Muscle layer of colon (tissue), 2 donors: ENCODE measurements around the gene JPT2.
"Not testable (repeated sequence)": the region's sequence is repeated elsewhere in the genome, so short reads cannot be mapped to it uniquely, and the experiment has no call there.

ENCODE experiments used
- H3K27ac ChIP-seq: one replicate; pipeline ENCODE4 v1.7.0; 2013; ENCODE audit warnings: low read depth, mild to moderate bottlenecking, low read length, moderate library complexity
- H3K27me3 ChIP-seq, 2 donors: one replicate each; pipeline ENCODE4 v1.7.0; 2013; ENCODE audit warnings: low read length in 2 of 2, mild to moderate bottlenecking in 2 of 2; ENCODE audit not compliant: insufficient read depth in 2 of 2, control insufficient read depth in 1 of 2
- H3K36me3 ChIP-seq: one replicate; pipeline ENCODE4 v1.7.0; 2013; ENCODE audit warnings: mild to moderate bottlenecking, low read length; ENCODE audit not compliant: insufficient read depth
- H3K4me1 ChIP-seq: one replicate; pipeline ENCODE4 v1.7.0; 2013; ENCODE audit warnings: mild to moderate bottlenecking, low read length; ENCODE audit not compliant: insufficient read depth
- H3K4me3 ChIP-seq, 2 donors: one replicate each; pipeline ENCODE4 v1.7.0; 2013; ENCODE audit warnings: low read length in 2 of 2, low read depth in 1 of 2, mild to moderate bottlenecking in 1 of 2, moderate library complexity in 1 of 2
- H3K9ac ChIP-seq: one replicate; pipeline ENCODE4 v1.7.0; 2013; ENCODE audit warnings: low read length
- H3K9me3 ChIP-seq: one replicate; pipeline ENCODE4 v1.7.0; 2013; ENCODE audit warnings: mild to moderate bottlenecking, low read length
- donor health status: abdominal sarcoma.
- donor health status: Adenocarcinoma of cecum.

The JPT2 gene

DNA sequence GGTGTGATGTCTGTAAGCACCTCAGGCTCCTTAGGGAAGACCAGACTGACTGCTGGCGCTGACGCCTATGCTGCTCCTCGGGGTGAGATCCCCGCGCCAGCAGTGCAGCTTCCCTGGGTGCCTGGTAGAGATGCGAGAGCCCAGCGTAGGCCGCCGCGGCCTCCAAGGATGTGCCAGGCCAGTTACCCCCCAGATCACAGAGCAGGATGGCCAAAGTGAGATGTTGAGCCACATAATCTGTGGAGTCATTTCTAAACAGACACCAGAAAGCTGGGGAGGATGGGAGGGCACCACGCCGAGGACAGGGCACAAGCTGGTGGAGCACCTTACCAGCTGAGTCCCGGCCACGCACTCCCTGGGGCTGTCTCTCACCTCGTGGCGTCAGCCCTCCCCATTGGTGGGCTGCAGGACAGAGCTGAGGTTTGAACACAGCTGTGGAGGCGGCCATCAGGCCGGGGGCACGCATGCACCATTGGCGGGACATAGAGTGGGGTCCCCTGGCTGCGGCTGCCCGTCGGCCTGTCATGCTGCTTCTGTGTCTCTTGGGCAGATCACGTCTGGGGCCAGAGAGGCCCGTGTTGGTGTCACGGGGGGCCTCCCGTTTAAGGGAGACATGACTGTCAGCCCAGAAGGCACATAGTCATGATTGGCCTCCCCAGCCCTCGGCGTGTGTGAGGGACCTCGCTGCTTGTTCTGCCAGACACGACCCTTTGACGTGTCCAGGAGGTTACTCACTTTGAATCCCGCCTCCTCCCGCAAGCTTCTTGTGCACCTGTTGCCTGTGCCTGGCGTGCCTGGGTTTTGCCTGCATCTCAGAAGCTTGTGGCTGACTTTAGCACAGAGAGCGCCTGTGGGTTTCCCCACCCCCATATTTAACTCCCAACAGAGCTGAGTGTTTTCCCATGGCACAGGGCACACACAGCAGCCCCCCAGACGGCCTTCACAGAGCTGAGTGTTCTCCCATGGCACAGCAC, 49.9 kb downstream of the JPT2 start:
- no peak overlapping the region for H3K9ac ChIP-seq
- no peaks in the 10 kb centered on the region for H3K27me3 ChIP-seq
- no peak overlapping the region for H3K4me3 ChIP-seq
- H3K36me3 ChIP-seq: peaks cover 60% of the 10 kb centered on the region
- peaks cover 5% of the 10 kb centered on the region for H3K4me1 ChIP-seq
- H3K9me3 ChIP-seq: no peaks in the 10 kb centered on the region
- no peak overlapping the region for H3K27ac ChIP-seq

DNA sequence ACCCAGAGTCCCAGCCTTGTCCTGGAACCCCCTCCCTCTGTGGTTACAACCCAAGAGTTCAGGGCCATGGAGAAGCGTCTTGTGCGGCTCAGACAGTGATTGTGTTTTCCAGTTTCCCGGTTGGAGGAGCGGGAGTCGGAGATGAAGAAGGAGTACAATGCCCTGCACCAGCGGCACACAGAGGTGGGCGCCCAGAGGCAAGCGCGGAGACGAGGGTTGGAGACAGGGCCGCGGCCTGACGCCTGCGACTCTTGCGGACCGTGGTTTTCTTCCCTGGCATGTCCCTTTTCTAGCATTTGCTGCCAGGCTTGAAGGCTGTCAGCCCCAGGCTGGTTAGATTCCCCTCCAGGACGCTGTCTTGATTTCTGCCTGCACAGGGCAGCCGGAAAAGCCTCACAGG, 50.9 kb downstream of the JPT2 start:
- H3K4me3 ChIP-seq: no peak overlapping the region
- H3K9ac ChIP-seq: no peak overlapping the region
- H3K36me3 ChIP-seq: peaks cover 71% of the 10 kb centered on the region
- no peaks in the 10 kb centered on the region for H3K9me3 ChIP-seq
- no peaks in the 10 kb centered on the region for H3K4me1 ChIP-seq
- no peaks in the 10 kb centered on the region for H3K27me3 ChIP-seq
- H3K27ac ChIP-seq: no peak overlapping the region

GRCh38 chr16:1729445-1729844, 51.4 kb downstream of the JPT2 start:
- Histone ChIP-seq H3K27me3 (no peaks in the 10 kb centered on the region), H3K9ac (no peak overlapping the region), H3K27ac (no peak overlapping the region), H3K4me3 (no peak overlapping the region), H3K36me3 (peaks cover 72% of the 10 kb centered on the region), H3K9me3 (no peaks in the 10 kb centered on the region), H3K4me1 (no peaks in the 10 kb centered on the region)

DNA sequence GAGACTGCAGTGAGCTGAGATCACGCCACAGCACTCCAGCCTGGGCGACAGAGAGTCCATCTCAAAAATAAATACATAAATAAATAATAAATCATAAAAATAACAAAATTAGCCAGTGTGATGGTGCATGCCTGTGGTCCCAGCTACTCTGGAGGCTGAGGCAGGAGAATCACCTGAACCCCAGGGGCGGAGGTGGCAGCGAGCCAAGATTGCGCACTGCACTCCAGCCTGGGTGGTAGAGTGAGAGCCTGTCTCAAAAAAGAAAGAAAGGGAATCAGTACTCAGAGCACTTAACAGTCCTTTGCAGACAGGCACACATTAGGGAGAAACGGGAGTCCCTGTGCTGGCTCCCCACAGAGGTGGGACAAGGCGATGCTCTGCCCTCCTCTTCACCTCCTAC, 53.0 kb downstream of the JPT2 start:
- no peaks in the 10 kb centered on the region for H3K27me3 ChIP-seq
- no peak overlapping the region for H3K4me3 ChIP-seq
- H3K36me3 ChIP-seq: peaks cover 72% of the 10 kb centered on the region
- no peaks in the 10 kb centered on the region for H3K9me3 ChIP-seq
- H3K9ac ChIP-seq: no peak overlapping the region
- H3K27ac ChIP-seq: no peak overlapping the region
- no peaks in the 10 kb centered on the region for H3K4me1 ChIP-seq

DNA sequence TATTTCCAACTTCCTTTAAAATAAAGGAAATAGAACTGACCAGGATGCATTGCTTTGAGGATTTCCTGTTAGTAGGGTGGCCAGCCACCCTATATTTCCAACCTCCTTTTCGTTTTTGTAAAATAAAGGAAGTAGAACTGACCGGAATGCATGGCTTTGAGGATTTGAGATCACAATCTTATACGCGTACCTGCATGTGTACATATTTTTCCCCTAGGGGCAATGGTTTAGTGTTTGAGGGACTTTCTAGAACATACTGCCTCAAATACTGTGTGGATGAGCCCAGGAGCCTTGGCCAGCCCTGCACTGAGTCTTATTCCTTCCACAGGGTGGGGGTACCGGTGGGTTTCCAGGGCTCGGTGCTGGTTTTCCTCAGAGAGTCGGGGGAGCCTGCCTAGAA, 53.5 kb downstream of the JPT2 start:
- no peaks in the 10 kb centered on the region for H3K9me3 ChIP-seq
- no peak overlapping the region for H3K4me3 ChIP-seq
- peaks cover 66% of the 10 kb centered on the region for H3K36me3 ChIP-seq
- H3K27ac ChIP-seq: no peak overlapping the region
- H3K27me3 ChIP-seq: no peaks in the 10 kb centered on the region
- no peaks in the 10 kb centered on the region for H3K4me1 ChIP-seq
- no peak overlapping the region for H3K9ac ChIP-seq

DNA sequence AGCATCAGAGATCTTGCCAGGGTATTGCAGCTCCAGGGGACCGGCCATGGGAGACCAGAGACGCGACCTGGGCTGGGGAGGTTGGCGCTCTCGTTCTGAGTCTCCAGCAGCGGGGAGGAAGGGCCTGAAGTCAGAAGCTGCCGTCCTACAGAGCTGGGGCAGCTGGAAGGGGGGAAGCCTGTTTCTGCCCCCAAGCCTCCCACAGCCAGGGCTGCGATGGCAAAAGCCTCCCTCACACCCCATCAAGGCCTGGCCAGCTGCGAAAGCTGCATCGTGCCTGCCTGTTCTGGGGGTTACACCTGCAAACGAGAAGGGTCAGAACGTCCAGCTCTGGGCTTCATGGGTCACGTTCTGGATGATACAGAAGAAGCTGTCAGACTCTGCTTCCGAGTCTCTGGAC, 54.0 kb downstream of the JPT2 start:
- no peaks in the 10 kb centered on the region for H3K27me3 ChIP-seq
- no peak overlapping the region for H3K27ac ChIP-seq
- no peak overlapping the region for H3K9ac ChIP-seq
- H3K9me3 ChIP-seq: no peaks in the 10 kb centered on the region
- H3K4me3 ChIP-seq: no peak overlapping the region
- no peaks in the 10 kb centered on the region for H3K4me1 ChIP-seq
- H3K36me3 ChIP-seq: peaks cover 62% of the 10 kb centered on the region

GRCh38 chr16:1732551-1732987, 54.5 kb downstream of the JPT2 start:
- H3K4me3 ChIP-seq, H3K9me3 ChIP-seq, H3K27me3 ChIP-seq, H3K4me1 ChIP-seq, H3K27ac ChIP-seq, H3K9ac ChIP-seq: not testable (repeated sequence)
- peaks cover 58% of the 10 kb centered on the region for H3K36me3 ChIP-seq

GRCh38 chr16:1734123-1734522, 56.0 kb downstream of the JPT2 start:
- H3K9me3 ChIP-seq: no peaks in the 10 kb centered on the region
- H3K27ac ChIP-seq: no peak overlapping the region
- peaks cover 42% of the 10 kb centered on the region for H3K36me3 ChIP-seq
- no peak overlapping the region for H3K9ac ChIP-seq
- H3K27me3 ChIP-seq: no peaks in the 10 kb centered on the region
- no peaks in the 10 kb centered on the region for H3K4me1 ChIP-seq
- no peak overlapping the region for H3K4me3 ChIP-seq

GRCh38 chr16:1734816-1735215, 56.7 kb downstream of the JPT2 start:
- H3K9me3 ChIP-seq: no peaks in the 10 kb centered on the region
- no peaks in the 10 kb centered on the region for H3K4me1 ChIP-seq
- no peak overlapping the region for H3K4me3 ChIP-seq
- H3K9ac ChIP-seq: no peak overlapping the region
- no peaks in the 10 kb centered on the region for H3K27me3 ChIP-seq
- H3K36me3 ChIP-seq: peaks cover 38% of the 10 kb centered on the region
- H3K27ac ChIP-seq: no peak overlapping the region

GRCh38 chr16:1740234-1740633, 62.2 kb downstream of the JPT2 start:
- Histone ChIP-seq H3K9ac (no peak overlapping the region), H3K27ac (no peak overlapping the region), H3K36me3 (peaks cover 19% of the 10 kb centered on the region), H3K9me3 (no peaks in the 10 kb centered on the region), H3K4me1 (no peaks in the 10 kb centered on the region), H3K27me3 (no peaks in the 10 kb centered on the region), H3K4me3 (no peak overlapping the region)

GRCh38 chr16:1740781-1741490, 62.9 kb downstream of the JPT2 start:
- Histone ChIP-seq H3K36me3 (peaks cover 19% of the 10 kb centered on the region), H3K4me3 (no peak overlapping the region), H3K9ac (no peak overlapping the region), H3K27ac (no peak overlapping the region), H3K27me3 (no peaks in the 10 kb centered on the region), H3K9me3 (no peaks in the 10 kb centered on the region), H3K4me1 (no peaks in the 10 kb centered on the region)
